Measurements from ENCODE around the gene CCDC83. TPM values are rescaled to one million over a fixed set of nuclear protein-coding genes. Genes with fewer than 3 reads are reported as not detected.

CCDC83 gene
- total and polyA plus RNA-seq, 2 donors (not counting 3 experiments of a cell fraction or from before 2014, with no cell fraction given): not detected

DNA sequence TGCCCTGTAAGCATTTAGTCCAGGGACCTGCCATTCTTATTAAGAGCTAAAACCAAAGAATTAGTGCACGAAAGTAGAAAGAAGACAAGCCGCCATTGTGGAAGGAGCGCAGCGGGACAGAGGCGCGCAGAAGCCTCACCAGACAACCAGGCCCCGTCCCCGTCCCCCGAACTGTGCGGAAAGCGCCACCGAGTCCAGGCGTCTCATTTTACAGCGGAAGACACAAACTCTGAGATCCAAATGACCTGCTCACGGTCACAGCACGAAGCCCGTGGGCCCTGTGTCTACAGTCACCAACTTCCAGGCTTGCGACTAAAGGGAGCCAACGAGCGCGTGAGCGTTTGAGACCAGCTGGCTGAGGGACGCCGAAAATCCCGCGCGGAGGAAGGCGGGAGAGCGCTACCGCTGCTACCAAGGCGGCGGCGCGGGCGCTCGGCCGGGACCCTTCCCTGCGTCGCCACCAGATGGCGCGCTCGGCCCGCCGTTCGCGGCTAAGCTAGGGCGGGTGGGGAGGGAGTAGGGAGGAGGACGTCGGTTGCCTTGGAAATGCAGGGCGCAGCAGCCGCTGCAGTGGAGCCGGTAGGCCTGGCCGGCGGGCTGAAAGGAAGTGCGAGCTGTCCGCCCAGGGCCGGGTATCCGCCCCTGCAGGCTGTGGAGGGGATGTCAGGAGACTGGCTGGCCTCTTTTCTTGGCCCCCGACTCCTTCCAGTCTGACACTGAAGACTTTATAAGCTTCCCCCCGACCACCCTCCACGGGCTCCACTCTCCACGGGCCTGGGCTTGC is 434 bp upstream of the CCDC83 start:
- Histone ChIP-seq H2AFZ (ENCODE audit: low read depth, low read length) (peak overlapping the region; percentile 97), H3K27me3 (ENCODE audit: control insufficient read depth in 2 of 2, insufficient read depth in 2 of 2, low read length in 2 of 2) (no peaks in the 10 kb centered on the region), H4K20me1 (replicated peaks; ENCODE audit: control insufficient read depth, extremely low read depth, insufficient read depth, low read length) (no peaks in the 10 kb centered on the region), H3K36me3 (ENCODE audit: control insufficient read depth in 2 of 2, extremely low read depth in 1 of 2, insufficient read depth in 2 of 2, low read length in 2 of 2) (no peaks in the 10 kb centered on the region), H3K9me3 (replicated peaks; ENCODE audit: control insufficient read depth, insufficient read depth, low read length) (no peaks in the 10 kb centered on the region), H3K9me1 (replicated peaks; ENCODE audit: control insufficient read depth, extremely low read depth, insufficient read depth, low read length) (no peaks in the 10 kb centered on the region), H3K27ac (ENCODE audit: insufficient read depth, low read depth, low read length) (peak overlapping the region; percentile 92), H3K4me1 (ENCODE audit: control insufficient read depth, extremely low read depth, insufficient read depth, low read length) (peaks cover 4% of the 10 kb centered on the region), H3K79me2 (ENCODE audit: control insufficient read depth, insufficient read depth, low read length) (no peaks in the 10 kb centered on the region), H3K4me2 (ENCODE audit: insufficient read depth, low read length) (peak overlapping the region; percentile 98), H3K9ac (replicated peaks; ENCODE audit: extremely low read depth, insufficient read depth, low read length) (peak overlapping the region; percentile 93), H3K4me3 (replicated peaks in 1 of 3; ENCODE audit: insufficient read depth in 1 of 3, low read depth in 1 of 3, low read length in 3 of 3) (peak overlapping the region; percentile 40 to 82 (median 49))
- no TSS peak for BruUV-seq (replicated peaks)
- dilution Hi-C loops (cut with MboI; ENCODE audit: extremely low pct_ligation_motif_present, low sequenced_read_pairs) (no loop called here), intact Hi-C loops (cut with micrococcal nuclease) (loop anchor here (1.0 to 10.0 kb wide), 9 partner anchors 130 to 964 kb away; no protein-coding TSS in a partner anchor)
- ChIA-PET POLR2A (interaction anchor here (0.6 to 1.0 kb wide), 3 partner anchors 56 to 214 kb away, joined by 3 read pairs; partner anchors contain the start of gene PICALM), CTCF (interaction anchor here (0.5 to 1.9 kb wide), 76 partner anchors 8 to 1140 kb away, joined by 3 to 29 read pairs (median 4); partner anchors contain the start of genes DLG2, HIKESHI, PICALM and TMEM126A)
- FAIRE-seq (peak; percentile 90), DNase-seq (ENCODE audit: low read depth, low spot score) (peak; percentile 94)
- TF ChIP-seq, protein P1, sequence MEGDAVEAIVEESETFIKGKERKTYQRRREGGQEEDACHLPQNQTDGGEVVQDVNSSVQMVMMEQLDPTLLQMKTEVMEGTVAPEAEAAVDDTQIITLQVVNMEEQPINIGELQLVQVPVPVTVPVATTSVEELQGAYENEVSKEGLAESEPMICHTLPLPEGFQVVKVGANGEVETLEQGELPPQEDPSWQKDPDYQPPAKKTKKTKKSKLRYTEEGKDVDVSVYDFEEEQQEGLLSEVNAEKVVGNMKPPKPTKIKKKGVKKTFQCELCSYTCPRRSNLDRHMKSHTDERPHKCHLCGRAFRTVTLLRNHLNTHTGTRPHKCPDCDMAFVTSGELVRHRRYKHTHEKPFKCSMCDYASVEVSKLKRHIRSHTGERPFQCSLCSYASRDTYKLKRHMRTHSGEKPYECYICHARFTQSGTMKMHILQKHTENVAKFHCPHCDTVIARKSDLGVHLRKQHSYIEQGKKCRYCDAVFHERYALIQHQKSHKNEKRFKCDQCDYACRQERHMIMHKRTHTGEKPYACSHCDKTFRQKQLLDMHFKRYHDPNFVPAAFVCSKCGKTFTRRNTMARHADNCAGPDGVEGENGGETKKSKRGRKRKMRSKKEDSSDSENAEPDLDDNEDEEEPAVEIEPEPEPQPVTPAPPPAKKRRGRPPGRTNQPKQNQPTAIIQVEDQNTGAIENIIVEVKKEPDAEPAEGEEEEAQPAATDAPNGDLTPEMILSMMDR (IDR thresholded peaks at IDR 0.05; ENCODE audit: extremely low read depth in 1 of 2, insufficient read depth in 1 of 2, low read depth in 1 of 2, low read length in 2 of 2): peak; percentile 58 to 79
- TF ChIP-seq POLR2AphosphoS5 (IDR thresholded peaks at IDR 0.05; ENCODE audit: insufficient read depth, low read depth, low read length) (peak; percentile 76), POLR2A (IDR thresholded peaks at IDR 0.05; ENCODE audit: low read depth, low read length) (peak; percentile 65), FOS (IDR thresholded peaks at IDR 0.05; ENCODE audit: borderline replicate concordance, insufficient read depth, low read length) (no peak), MYC (IDR thresholded peaks at IDR 0.05; ENCODE audit: low read depth, low read length) (no peak), JUN (IDR thresholded peaks at IDR 0.05; ENCODE audit: borderline replicate concordance, insufficient read depth, insufficient read length, low read depth) (no peak), EZH2 (IDR thresholded peaks at IDR 0.05; ENCODE audit: borderline replicate concordance, low read depth, low read length, severe bottlenecking) (no peak), GATA2 (IDR thresholded peaks at IDR 0.05; ENCODE audit: insufficient read depth, insufficient read length, low read depth, low read length) (no peak)

All from endothelial cell of umbilical vein (primary cell).